ENCODE measurements around the gene ALG3. TPM values are rescaled to one million over a fixed set of nuclear protein-coding genes. Genes with fewer than 3 reads are reported as not detected.
A peak's percentile ranks its signal among the peaks of the same experiment; 100 is the strongest.

The ALG3 gene
- total and polyA plus RNA-seq, 9 of the 15 experiments (the other 6 are each of a cell fraction or from before 2014, with no cell fraction given) = 37.5 to 107 (median 80.1) TPM

GRCh38 chr3:184249412-184250166 is 827 bp upstream of the ALG3 start, which contains the start of gene EEF1AKMT4 (continued):
- peak; percentile 2 for TF ChIP-seq CTCFL (IDR thresholded peaks at IDR 0.05; ENCODE audit: borderline replicate concordance, insufficient read depth, low read depth, low read length, poor library complexity, severe bottlenecking)
- 0 out of 2 replicates have a peak, but pooled peaks have one; percentile 28 for TF ChIP-seq SMC3 (conservative IDR thresholded peaks at IDR 0.05; ENCODE audit: insufficient read depth, low read depth, low read length)
- peak; percentile 80 for TF ChIP-seq L3MBTL2 (IDR thresholded peaks at IDR 0.05)
- no peak for TF ChIP-seq OTX1 (CRISPR knock-in tag; IDR thresholded peaks at IDR 0.05)
- 0 out of 2 replicates have a peak, but pooled peaks have one; percentile 31 for TF ChIP-seq KLF13 (tag; IDR thresholded peaks at IDR 0.05; ENCODE audit: borderline replicate concordance, low read depth)
- peak in 2 of 3 experiments; percentile 80 to 88 for TF ChIP-seq YY1 (IDR thresholded peaks at IDR 0.05; ENCODE audit: borderline replicate concordance in 1 of 3, control insufficient read depth in 1 of 3, extremely low read depth in 1 of 3, insufficient read depth in 3 of 3, insufficient read length in 1 of 3, insufficient replicate concordance in 2 of 3, low read depth in 1 of 3, low read length in 2 of 3)
- TF ChIP-seq EGR1 (conservative IDR thresholded peaks at IDR 0.05) = peak; percentile 72

All from K562 (cell line).